ENCODE measurements around the gene CCDC43.
"Not testable (repeated sequence)": the region's sequence is repeated elsewhere in the genome, so short reads cannot be mapped to it uniquely, and the experiment has no call there.

CCDC43 gene

GRCh38 chr17:44689477-44690217 lies at the start of gene CCDC43:
Gene CCDC43, minus strand, starts transcription at chr17:44689776. Its CDS starts 23 bp downstream, at chr17:44689753.
- FAIRE-seq: peak; percentile 34

GRCh38 chr17:44738214-44738906 lies 48.8 kb upstream of the CCDC43 start:
- FAIRE-seq: no peak

GRCh38 chr17:44736551-44737240 lies 47.1 kb upstream of the CCDC43 start:
- no peak for FAIRE-seq

DNA sequence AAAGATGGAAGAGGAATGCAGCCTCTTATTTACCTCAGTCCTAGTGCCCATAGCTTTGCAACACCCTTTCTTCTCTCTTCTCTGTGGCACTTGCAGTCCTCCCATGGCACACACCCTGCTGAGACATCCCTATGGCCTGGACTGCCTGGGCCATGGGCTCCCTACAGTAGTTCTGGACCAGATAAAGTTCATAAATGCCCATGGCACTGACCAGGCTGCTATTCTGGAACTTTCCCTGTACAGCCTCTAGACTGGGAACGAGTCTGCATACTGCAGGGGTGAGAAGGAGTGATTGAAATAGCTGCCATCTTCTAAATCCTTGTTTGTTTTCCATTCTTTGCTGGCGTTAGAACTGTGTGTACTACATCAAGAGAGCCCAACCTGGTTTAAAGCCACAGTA lies 44.7 kb upstream of the CCDC43 start:
- no peak for FAIRE-seq

GRCh38 chr17:44733753-44734152 lies 44.2 kb upstream of the CCDC43 start:
- FAIRE-seq: no peak

DNA sequence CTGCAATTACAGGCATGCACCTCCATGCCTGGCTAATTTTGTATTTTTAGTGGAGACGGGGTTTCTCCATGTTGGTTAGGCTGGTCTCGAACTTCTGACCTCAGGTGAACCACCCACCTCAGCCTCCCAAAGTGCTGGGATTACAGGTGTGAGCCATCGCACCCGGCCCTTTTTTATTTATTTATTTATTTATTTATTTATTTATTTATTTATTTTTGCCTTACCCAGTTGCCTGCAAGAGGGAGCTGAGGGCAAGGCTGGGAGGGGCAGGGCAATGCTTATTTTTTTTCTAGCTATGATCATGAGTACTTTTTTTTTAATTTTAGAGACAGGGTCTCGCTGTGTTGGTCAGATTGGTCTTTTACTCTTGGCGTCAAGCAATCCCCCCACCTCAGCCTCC lies 36.5 kb upstream of the CCDC43 start:
- not testable (repeated sequence) for FAIRE-seq

DNA sequence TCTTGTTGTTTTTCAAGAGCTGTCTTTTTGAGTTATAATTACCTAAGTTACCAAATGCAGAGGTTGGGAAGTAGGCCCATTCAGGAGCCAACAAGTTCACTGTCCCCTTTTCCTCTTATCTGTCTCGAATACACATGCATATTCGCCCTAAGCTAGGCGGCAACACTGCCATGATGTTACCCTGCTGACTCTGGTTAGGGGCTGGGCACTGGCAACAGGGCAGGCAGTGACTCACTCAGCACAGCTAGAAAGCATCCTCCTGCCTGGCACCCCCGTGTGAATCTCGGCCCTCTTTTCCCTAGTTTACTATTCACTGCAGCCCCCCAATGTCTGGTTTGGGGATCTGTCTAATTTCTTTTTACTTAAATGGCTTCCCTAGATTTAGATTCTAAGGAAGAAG lies 32.7 kb upstream of the CCDC43 start:
- no peak for FAIRE-seq

- FAIRE-seq: no peak
Observed at GRCh38 chr17:44719444-44719843, 29.9 kb upstream of the CCDC43 start.

GRCh38 chr17:44708401-44709263 lies 19.1 kb upstream of the CCDC43 start, which contains the start of gene DBF4B:
Gene DBF4B, plus strand, starts transcription at chr17:44708665. Its CDS starts 156 bp downstream, at chr17:44708821.
- FAIRE-seq: peak; percentile 26

- FAIRE-seq: no peak
Observed at GRCh38 chr17:44707755-44708400, 18.3 kb upstream of the CCDC43 start.

DNA sequence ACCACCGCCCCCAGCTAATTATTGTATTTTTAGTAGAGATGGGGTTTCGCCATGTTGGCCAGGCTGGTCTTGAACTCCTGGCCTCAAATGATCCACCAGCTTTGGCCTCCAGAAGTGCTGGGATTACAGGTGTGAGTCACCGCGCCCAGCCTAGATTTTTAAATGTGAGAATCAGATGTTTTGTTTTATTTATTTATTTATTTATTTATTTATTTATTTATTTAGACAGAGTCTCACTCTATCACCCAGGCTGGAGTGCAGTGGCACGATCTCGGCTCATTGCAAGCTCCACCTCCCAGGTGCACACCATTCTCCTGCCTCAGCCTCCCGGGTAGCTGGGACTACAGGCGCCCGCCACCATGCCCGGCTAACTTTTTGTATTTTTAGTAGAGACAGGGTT lies 10.7 kb upstream of the CCDC43 start:
- not testable (repeated sequence) for FAIRE-seq

- no peak for FAIRE-seq
Observed at GRCh38 chr17:44693609-44694008, 4.0 kb upstream of the CCDC43 start.

DNA sequence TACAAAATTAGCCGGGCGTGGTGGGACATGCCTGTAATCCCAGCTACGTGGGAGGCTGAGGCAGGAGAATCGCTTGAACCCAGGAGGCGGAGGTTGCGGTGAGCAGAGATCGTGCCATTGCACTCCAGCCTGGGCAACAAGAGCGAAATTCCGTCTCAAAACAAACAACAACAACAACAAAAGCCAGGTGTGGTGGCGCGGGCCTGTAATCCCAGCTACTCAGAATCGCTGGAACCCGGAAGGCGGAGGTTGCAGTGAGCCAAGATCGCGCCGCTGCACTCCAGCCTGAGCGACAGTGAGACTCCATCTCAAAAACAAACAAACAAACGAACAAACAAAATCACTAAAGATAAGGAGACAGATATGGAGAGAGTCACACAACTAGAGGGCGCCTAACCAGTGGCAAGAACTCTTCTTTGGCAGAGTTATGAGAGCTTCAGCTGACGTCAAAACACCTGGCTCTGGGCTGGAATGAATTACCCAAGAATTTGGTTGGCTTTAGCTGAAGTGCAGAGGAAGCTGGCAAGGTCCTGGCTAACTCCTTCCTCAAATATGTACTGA lies 1.2 kb upstream of the CCDC43 start:
- FAIRE-seq: not testable (repeated sequence)

DNA sequence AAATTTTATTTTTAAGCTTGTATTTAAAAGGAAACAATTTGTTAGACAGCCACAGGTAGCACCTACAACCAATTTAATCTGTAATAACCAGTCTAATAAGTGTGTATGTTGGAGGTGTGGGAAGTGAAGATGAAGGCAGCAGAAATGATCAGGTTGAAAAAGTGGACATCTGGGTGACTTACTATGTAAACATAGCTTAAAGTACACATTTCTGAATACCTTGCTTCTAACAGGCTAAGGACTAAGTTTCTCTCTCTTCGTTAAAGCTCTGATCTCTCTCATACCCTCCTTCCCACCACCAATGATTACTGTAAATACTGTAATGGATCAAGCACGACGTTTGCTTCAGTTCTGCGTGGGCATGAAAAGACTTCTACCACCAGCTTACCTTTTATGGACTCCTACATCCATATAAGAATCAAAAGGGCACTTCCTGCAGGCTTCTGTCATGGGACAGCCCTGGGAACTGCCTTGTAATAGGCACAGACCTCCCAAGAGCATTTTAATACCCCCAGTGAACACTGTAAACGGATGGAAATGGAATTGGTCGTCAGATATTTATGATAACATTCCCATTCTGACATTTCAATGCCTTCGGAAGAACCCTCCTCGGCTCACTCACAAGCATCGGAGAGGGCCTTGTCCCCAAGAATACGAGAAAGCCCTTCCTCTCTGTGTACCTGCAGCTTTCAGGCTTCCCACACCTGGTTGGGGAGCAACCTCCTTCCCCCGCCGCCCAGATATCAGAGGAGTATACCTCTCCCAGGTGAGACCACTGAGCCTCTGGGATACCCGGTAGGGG lies 700 bp downstream of the CCDC43 start:
- FAIRE-seq: no peak

DNA sequence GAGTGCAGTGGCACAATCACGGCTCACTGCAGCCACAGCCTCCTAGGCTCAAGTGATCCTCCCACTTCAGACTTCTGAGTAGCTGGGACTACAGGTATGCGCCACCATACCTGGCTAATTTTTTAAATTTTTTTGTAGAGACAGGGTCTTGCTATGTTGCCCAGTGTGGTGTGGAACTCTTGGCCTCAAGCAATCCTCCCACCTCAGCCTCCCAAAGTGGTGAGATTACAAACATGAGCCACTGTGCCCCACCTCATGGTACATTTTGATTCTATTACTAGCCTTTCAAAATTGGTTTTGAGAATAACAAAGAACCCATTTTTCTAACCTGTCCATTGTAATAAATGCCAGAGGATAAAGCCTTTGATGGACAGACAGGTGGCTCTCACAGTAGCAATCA lies 1.4 kb downstream of the CCDC43 start:
- FAIRE-seq: no peak

- FAIRE-seq: no peak
Observed at GRCh38 chr17:44687756-44688155, 1.8 kb downstream of the CCDC43 start.

- not testable (repeated sequence) for FAIRE-seq
Observed at GRCh38 chr17:44683303-44683702, 6.3 kb downstream of the CCDC43 start.

DNA sequence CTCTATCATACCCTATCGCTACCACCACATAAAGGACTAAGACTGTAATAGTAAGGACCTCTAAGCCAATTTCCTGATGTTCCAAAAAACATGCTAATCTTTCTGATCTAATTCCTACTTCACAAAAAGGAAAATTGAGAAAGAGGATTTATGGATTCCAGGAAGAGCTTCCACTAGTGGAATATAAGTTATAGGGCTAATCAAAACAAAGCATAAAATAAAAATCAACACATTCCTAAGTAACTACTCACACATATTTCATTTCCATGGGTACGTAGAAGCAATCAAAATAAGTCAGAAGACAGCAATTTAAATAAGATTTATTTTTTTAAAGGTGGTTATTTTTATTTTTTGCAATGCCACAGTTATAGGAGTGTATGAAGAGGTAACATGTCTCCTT lies 12.4 kb downstream of the CCDC43 start:
- FAIRE-seq: no peak

- FAIRE-seq: no peak
Observed at GRCh38 chr17:44673893-44674292, 15.7 kb downstream of the CCDC43 start.

DNA sequence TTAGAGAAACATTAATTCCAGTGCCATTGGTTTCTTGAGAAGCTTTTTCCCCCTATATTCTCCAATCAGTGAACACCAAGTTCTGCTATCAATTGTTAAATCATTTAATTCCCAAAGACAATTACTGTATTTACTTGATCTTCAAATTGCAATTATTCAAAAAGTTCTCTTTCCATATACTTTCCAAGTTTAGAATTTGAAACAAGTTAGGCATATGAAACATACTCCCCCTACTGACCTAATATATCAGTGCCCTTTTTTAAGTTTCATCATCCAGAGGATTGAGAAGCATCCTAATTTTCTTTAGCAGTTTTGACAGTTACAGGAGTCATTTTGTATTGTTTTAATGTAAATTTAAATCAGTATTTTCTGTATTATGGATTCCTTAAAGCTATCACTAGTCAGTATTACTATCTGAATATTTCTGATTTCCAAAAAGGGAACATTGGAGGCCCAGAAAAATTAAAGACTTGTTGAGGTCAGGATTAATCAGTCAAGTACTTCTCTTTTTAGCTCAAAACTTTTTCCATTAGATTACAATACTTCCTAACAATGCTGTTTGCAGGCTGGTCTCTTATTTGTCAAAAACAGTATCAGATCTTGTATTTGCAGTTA lies 17.0 kb downstream of the CCDC43 start:
- peak; percentile 89 for FAIRE-seq

Data from TTC549 (cell line).